GM12874 (cell line): ENCODE data around the gene IGF2BP3.

Source experiments
- CTCF ChIP-seq: IDR thresholded peaks from 2 replicates; pipeline ENCODE4 v1.5.1; 2011; ENCODE audit warnings: low read depth, mild to moderate bottlenecking, control low read depth, low read length, moderate library complexity; ENCODE audit not compliant: insufficient read depth

IGF2BP3 gene

DNA sequence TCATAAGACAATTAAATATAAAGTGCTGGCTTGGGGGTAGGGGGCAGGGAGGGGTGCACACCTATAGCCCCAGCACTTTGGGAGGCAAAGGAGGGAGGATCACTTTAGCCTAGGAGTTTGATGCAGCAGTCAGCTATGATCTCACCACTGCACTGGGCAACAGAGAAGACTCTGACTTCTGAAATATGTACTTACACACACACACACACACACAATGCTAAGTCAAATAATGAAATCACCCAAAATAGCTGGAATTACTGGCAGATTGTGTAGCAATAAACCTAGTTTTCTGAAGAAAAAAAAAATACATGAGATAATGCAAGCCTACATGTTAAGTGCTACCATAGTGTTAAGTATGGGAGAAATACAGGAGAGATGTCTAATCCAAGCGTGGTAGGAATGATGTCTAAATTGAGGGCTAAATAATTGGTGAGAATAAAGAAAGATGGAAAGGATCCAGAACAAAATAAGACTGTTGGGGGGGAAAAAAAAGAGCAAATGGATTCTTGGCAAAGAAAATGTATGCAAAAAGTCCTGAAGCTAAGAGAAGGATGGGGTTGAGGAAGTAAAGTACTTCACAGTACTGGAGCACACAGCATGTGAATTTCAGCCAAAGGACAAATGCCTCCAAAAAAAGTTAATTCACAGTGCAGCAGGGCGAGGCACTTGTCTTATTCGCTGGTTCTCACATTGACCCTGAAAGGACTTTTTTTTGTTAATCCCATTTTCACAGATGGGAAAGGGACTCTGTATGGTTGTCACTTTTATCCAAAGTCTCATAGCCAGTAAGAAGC is 73.9 kb downstream of the IGF2BP3 start:
- TF ChIP-seq CTCF, result no peak

DNA sequence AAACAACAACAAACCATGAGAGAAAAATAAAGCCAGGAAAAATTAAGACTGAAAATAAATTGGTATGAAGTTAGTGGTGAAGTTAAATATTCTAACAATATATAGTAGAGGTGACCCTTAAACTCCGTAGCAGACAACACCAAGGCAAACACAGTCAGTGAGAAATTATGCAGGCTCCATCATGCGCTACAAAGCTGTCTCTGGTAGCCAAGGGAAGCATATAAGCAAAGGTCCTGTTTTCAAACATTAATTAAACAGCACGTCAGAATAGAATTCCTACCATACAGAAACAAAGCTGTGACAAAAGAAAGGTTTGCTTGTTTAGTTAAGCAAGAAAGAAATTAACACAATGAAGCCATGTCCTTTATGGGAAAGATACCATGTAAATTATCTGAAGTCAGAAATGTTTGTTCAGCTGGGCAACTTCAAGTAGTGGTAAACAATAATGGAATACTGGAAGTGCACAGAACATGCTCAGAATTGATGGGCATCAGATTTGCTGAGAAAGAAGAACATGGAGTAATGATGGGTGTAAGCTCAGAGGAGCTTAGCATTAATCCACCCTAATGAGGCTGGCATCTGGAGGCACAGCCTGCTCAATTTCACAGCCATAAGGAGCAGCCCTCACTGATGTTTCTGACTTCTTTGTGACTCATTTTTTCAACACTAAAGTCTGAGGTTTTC is 75.7 kb downstream of the IGF2BP3 start:
- no peak for TF ChIP-seq CTCF

DNA sequence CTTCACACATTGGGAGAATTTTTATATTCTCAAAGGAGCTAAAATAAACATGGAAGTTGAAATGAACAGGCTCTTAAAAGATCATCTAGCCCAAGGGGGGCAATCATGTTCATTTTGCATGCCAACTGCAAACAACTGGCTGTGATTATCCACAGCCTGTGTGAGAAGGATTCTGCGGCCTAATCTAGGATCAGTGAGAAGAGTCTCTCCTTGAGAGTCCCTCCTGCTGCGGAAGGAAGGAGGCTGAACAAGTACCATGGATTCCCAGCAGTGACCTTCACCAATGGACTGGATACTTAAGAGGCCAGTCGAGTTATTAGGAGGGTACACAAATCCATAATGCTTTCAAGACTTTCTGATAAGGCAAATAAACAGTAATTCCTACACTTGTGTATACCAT is 76.7 kb downstream of the IGF2BP3 start:
- TF ChIP-seq CTCF, result no peak

- TF ChIP-seq CTCF, result no peak
Observed at GRCh38 chr7:23389701-23390100, 80.6 kb downstream of the IGF2BP3 start.

DNA sequence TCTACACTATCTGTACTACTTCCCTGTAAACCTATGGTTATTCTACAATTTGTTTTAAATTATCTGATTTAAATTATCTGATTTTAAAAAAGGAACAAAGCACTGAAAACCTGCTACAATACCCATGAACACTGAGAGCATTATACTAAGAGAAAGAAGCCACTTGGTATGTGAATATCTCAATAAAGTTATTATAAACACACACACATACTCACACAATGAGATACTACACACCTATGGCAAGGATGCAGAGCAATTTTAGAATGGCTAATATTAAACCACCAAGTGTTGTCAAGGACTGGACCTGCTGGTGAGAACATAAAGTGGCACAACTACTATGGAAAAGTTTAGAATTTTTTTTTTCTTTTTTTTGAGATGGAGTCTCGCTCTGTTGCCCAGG is 82.7 kb downstream of the IGF2BP3 start:
- TF ChIP-seq CTCF, result no peak

GRCh38 chr7:23385140-23385539 is 85.2 kb downstream of the IGF2BP3 start:
- no peak for TF ChIP-seq CTCF

- no peak for TF ChIP-seq CTCF
Observed at GRCh38 chr7:23383225-23383624, 87.1 kb downstream of the IGF2BP3 start.
